ENCODE results near the gene MKRN2OS.

GRCh38 chr3:12507591-12508281, 37.6 kb downstream of the MKRN2OS start:
- TF ChIP-seq, protein P1, sequence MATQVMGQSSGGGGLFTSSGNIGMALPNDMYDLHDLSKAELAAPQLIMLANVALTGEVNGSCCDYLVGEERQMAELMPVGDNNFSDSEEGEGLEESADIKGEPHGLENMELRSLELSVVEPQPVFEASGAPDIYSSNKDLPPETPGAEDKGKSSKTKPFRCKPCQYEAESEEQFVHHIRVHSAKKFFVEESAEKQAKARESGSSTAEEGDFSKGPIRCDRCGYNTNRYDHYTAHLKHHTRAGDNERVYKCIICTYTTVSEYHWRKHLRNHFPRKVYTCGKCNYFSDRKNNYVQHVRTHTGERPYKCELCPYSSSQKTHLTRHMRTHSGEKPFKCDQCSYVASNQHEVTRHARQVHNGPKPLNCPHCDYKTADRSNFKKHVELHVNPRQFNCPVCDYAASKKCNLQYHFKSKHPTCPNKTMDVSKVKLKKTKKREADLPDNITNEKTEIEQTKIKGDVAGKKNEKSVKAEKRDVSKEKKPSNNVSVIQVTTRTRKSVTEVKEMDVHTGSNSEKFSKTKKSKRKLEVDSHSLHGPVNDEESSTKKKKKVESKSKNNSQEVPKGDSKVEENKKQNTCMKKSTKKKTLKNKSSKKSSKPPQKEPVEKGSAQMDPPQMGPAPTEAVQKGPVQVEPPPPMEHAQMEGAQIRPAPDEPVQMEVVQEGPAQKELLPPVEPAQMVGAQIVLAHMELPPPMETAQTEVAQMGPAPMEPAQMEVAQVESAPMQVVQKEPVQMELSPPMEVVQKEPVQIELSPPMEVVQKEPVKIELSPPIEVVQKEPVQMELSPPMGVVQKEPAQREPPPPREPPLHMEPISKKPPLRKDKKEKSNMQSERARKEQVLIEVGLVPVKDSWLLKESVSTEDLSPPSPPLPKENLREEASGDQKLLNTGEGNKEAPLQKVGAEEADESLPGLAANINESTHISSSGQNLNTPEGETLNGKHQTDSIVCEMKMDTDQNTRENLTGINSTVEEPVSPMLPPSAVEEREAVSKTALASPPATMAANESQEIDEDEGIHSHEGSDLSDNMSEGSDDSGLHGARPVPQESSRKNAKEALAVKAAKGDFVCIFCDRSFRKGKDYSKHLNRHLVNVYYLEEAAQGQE (IDR thresholded peaks at IDR 0.05) = no peak
- TF ChIP-seq EP300 (IDR thresholded peaks at IDR 0.05) (no peak), MAX (IDR thresholded peaks at IDR 0.05) (no peak), MYC (IDR thresholded peaks at IDR 0.05; ENCODE audit: borderline replicate concordance, low read length) (no peak), POLR2A (IDR thresholded peaks at IDR 0.05; ENCODE audit: low read length) (no peak)
- TF ChIP-seq, protein P2, sequence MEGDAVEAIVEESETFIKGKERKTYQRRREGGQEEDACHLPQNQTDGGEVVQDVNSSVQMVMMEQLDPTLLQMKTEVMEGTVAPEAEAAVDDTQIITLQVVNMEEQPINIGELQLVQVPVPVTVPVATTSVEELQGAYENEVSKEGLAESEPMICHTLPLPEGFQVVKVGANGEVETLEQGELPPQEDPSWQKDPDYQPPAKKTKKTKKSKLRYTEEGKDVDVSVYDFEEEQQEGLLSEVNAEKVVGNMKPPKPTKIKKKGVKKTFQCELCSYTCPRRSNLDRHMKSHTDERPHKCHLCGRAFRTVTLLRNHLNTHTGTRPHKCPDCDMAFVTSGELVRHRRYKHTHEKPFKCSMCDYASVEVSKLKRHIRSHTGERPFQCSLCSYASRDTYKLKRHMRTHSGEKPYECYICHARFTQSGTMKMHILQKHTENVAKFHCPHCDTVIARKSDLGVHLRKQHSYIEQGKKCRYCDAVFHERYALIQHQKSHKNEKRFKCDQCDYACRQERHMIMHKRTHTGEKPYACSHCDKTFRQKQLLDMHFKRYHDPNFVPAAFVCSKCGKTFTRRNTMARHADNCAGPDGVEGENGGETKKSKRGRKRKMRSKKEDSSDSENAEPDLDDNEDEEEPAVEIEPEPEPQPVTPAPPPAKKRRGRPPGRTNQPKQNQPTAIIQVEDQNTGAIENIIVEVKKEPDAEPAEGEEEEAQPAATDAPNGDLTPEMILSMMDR (IDR thresholded peaks at IDR 0.05) = no peak

Data from A549 (cell line).